GM12891 (cell line): ENCODE data around the gene MOV10L1.
"Not testable (repeated sequence)": the region's sequence is repeated elsewhere in the genome, so short reads cannot be mapped to it uniquely, and the experiment has no call there.

Source experiments
- DNase-seq: peaks from one replicate; pipeline ENCODE4 v3.0.0; 2011; ENCODE audit warnings: low spot score; ENCODE audit not compliant: insufficient read length
- FAIRE-seq: peaks from 2 replicates; lab custom pipeline; 2011; peaks lifted over from hg19 to GRCh38; lab: Jason Lieb, UNC
- PAX5 ChIP-seq: IDR thresholded peaks from 2 replicates; pipeline ENCODE4 v1.6.1; 2011; ENCODE audit warnings: low read length, moderate library complexity, mild to moderate bottlenecking; ENCODE audit not compliant: insufficient read depth, severe bottlenecking
- POLR2A ChIP-seq: IDR thresholded peaks from 2 replicates; pipeline ENCODE4 v1.6.1; 2011; ENCODE audit warnings: low read depth, low read length, control low read depth
- POLR2AphosphoS5 ChIP-seq: IDR thresholded peaks from 2 replicates; pipeline ENCODE4 v1.6.1; 2011; ENCODE audit warnings: low read depth, low read length, control low read depth
- POU2F2 ChIP-seq: IDR thresholded peaks from 2 replicates; pipeline ENCODE4 v1.6.1; 2011; ENCODE audit warnings: low read depth, mild to moderate bottlenecking, control low read depth, low read length, moderate library complexity
- SPI1 ChIP-seq: IDR thresholded peaks from 2 replicates; pipeline ENCODE4 v1.6.1; 2011; ENCODE audit warnings: low read depth, low read length, control low read depth
- TAF1 ChIP-seq: IDR thresholded peaks from 2 replicates; pipeline ENCODE4 v1.6.1; 2011; ENCODE audit warnings: low read depth, low read length, control low read depth

Gene MOV10L1

DNA sequence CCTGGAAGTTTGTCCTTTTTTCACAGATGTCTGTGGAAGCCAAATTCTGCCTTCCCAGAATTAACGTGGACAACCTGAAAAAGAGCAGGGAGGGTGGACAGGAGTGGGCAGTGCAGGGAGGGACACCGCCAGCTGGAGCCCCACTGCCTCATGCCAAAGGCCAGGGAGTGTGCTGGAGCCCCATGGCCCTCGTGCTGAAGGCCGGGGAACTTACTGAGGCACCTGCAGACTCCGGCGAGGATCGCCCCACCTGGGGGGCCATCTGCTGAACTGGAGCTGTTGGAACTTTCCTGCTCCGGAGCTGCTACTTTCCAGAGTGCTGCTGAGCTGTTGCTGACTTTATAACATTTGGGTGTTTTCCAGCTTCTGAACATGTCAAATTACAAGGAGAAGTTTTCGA is 35.2 kb downstream of the MOV10L1 start:
- FAIRE-seq (no peak), DNase-seq (no peak)
- TF ChIP-seq SPI1 (no peak), POLR2AphosphoS5 (no peak), PAX5 (no peak), POLR2A (no peak), POU2F2 (no peak), TAF1 (no peak)

DNA sequence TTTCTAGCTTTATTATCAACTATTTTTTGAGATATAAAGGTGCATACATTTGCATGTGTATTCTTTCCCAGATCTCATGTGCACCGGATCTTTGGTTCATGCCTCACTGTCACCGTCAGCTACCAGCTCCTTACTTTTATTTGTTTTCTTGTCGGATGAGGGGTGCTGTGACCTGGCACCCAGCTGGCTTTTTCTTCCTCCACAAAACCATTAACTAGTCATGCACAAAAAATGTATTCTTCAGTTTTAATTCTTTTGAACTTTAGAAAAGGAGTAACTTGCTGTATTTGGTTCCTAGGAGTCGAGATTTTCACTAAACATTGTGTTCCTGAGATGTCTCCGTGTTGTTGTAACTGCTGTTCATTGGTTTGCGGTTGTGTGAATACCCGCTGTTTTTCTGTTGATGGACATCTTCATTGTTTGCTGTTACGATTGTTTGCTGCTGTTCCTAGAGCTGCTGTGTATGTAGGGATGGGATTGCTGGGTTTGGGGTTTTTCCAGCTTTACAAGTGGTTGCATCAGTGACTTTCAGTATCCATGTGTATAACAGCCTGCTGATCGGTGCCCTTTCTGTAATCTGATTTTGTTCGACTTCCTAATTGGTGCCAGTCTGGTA is 39.4 kb downstream of the MOV10L1 start:
- TF ChIP-seq TAF1 (no peak), PAX5 (no peak), POU2F2 (no peak)
- no peak for FAIRE-seq

DNA sequence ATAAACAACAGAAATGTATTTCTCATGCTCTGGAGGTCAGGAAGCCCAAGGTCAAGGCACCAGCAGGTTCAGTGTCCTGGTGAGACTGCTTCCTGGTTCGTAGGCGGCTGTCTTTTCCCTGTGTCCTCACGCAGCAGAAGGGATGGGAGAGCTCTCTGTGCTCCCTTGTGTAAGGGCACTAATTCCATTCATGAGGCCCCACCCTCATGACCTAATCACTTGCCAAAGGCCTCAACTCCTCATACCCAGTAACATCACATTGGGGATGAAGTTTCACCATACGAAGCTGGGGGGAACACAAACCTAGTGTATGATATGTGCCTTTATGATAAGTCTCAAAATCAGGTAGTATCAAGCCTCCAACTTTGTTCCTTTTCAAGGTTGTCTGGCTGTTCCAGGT is 42.1 kb downstream of the MOV10L1 start:
- FAIRE-seq (no peak), DNase-seq (no peak)

More for the DNA sequence above, 39.4 kb downstream of the MOV10L1 start:
- no peak for DNase-seq

GRCh38 chr22:50134481-50134880 is 44.7 kb downstream of the MOV10L1 start:
- FAIRE-seq (no peak), DNase-seq (no peak)
- no peak for TF ChIP-seq SPI1
- TF ChIP-seq POU2F2: no peak
- no peak for TF ChIP-seq TAF1
- no peak for TF ChIP-seq POLR2AphosphoS5
- no peak for TF ChIP-seq POLR2A
- TF ChIP-seq PAX5: no peak

More for the DNA sequence above, 42.1 kb downstream of the MOV10L1 start:
- TF ChIP-seq POLR2A (no peak), POU2F2 (no peak), SPI1 (no peak), PAX5 (no peak), TAF1 (no peak), POLR2AphosphoS5 (no peak)

GRCh38 chr22:50136581-50137015 is 46.8 kb downstream of the MOV10L1 start:
- FAIRE-seq: no peak
- TF ChIP-seq POLR2A (no peak), POLR2AphosphoS5 (no peak), SPI1 (no peak), PAX5 (no peak), TAF1 (no peak), POU2F2 (no peak)
- DNase-seq: no peak

DNA sequence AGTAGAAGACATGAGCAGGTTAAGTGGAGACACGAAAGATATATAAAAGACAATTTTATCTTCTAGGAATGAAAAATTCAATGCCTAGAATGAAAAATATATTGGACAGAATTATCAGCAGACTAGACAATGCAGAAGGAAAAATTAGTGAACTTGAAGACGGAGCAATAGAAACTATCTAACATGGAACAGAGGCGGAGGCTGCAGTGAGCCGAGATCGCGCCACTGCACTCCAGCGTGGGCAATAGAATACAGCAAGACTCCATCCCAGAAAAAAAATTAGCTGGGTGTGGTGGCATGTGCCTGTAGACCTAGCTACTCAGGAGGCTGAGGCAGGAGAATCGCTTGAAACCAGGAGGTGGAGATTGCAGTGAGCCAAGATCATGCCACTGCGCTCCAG is 47.5 kb downstream of the MOV10L1 start:
- not testable (repeated sequence) for FAIRE-seq, DNase-seq

GRCh38 chr22:50138041-50138440 is 48.2 kb downstream of the MOV10L1 start:
- TF ChIP-seq TAF1 (no peak), SPI1 (no peak), POLR2AphosphoS5 (no peak), POU2F2 (no peak), POLR2A (no peak), PAX5 (no peak)
- DNase-seq (no peak), FAIRE-seq (no peak)

GRCh38 chr22:50138988-50139387 is 49.2 kb downstream of the MOV10L1 start:
- TF ChIP-seq SPI1: no peak
- no peak for TF ChIP-seq POLR2AphosphoS5
- TF ChIP-seq POU2F2: no peak
- no peak for FAIRE-seq
- DNase-seq: no peak

GRCh38 chr22:50139843-50140415 is 50.1 kb downstream of the MOV10L1 start:
- FAIRE-seq (no peak), DNase-seq (no peak)
- TF ChIP-seq POU2F2: no peak
- no peak for TF ChIP-seq PAX5
- no peak for TF ChIP-seq TAF1
- no peak for TF ChIP-seq POLR2AphosphoS5
- TF ChIP-seq POLR2A: no peak
- no peak for TF ChIP-seq SPI1

GRCh38 chr22:50140615-50141014 is 50.8 kb downstream of the MOV10L1 start:
- FAIRE-seq (no peak), DNase-seq (no peak)
- TF ChIP-seq POU2F2: no peak

DNA sequence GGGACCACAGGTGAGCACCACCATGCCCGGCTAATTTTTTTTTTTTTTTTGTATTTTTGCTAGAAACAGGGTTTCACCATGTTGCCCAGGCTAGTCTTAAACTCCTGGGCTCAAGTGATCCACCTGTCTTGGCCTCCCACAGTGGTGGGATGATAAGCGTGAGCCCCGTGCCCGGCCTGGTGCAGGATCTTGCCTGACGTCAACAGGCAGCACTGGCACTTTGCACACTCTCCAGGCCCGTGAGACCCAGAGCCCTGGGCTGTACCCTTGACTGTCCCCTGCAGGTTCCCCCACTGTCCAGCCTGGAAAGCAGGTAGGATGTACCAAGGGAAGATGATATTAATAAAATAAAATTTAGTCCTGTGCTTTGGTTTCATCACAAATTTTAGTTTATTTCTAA is 51.7 kb downstream of the MOV10L1 start:
- TF ChIP-seq POLR2AphosphoS5: no peak
- no peak for DNase-seq
- no peak for FAIRE-seq
